Osteocyte (in vitro differentiated cells): ENCODE measurements around the gene LRG1. TPM values are rescaled to one million over a fixed set of nuclear protein-coding genes. Genes with fewer than 3 reads are reported as not detected.

Experiments
- DNase-seq: peaks from one replicate; pipeline ENCODE4 v3.0.0; 2021; ENCODE audit warnings: mixed read lengths; ENCODE audit not compliant: unreplicated experiment; ENCODE audit errors: extremely low spot score
- H3K27ac Mint-ChIP-seq: one replicate; pipeline ENCODE4 v1.8.0; 2021; ENCODE audit warnings: mild to moderate bottlenecking, mixed read lengths; ENCODE audit not compliant: unreplicated experiment
- H3K27me3 Mint-ChIP-seq: one replicate; pipeline ENCODE4 v1.8.0; 2021; ENCODE audit warnings: mixed read lengths; ENCODE audit not compliant: unreplicated experiment
- H3K36me3 Mint-ChIP-seq: one replicate; pipeline ENCODE4 v1.8.0; 2021; ENCODE audit warnings: mixed read lengths; ENCODE audit not compliant: unreplicated experiment
- H3K4me1 Mint-ChIP-seq: one replicate; pipeline ENCODE4 v1.8.0; 2021; ENCODE audit warnings: mixed read lengths; ENCODE audit not compliant: unreplicated experiment
- H3K4me3 Mint-ChIP-seq: one replicate; pipeline ENCODE4 v1.8.0; 2021; ENCODE audit warnings: mild to moderate bottlenecking, moderate library complexity, mixed read lengths; ENCODE audit not compliant: unreplicated experiment
- H3K9me3 Mint-ChIP-seq: one replicate; pipeline ENCODE4 v1.8.0; 2021; ENCODE audit warnings: mixed read lengths; ENCODE audit not compliant: unreplicated experiment
- total RNA-seq: library from RNA; stranded (reverse); gene quantifications from 2 replicates; pipeline ENCODE4 v1.2.1, GENCODE V29; 2021
- TF ChIP-seq, protein P1 (sequence below): fragments of 200-600 bp; sonication (generic); IDR thresholded peaks from 2 replicates; pipeline ENCODE4 v1.5.0; 2021; ENCODE audit warnings: antibody characterized with exemption, mild to moderate bottlenecking, moderate library complexity

Gene LRG1
- total RNA-seq, 1 donor from 2014 or later, result not detected

DNA sequence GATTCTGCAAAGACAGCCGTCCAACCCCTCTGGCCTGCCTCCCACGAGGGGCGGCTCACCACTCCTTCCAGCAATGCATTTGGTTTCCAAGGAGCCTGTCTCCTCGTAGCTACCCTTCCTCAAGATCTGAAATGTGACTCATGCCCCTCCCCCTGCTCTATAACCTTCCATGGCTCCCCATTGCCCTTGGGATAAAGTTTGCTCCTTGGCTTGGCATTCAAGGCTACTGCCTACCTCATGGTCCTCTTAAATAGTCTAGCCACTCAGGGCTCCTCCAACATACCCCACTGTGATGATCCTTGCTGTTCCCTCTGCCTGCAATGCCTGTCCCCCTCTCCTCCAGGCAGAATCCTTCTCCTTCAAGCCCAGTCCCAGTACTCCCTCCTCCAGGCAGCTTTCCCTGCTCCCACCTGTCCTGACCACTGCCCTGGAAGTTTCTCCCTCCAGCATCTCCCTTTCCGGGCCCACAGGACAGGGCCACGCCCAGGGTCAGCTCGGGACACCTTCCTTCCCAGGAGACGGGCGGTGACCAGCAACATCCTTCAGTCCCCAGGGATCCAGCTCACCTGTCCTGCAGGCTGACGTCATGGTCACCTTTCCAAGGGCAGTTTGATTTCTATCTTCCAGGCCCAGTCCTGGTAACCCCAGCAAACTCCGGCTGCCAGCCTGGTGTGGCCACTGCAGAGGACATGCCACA is 38.9 kb upstream of the LRG1 start:
- DNase-seq, result no peak
- Mint-ChIP-seq H3K9me3 (no peaks in the 10 kb centered on the region), H3K4me1 (peaks cover 48% of the 10 kb centered on the region), H3K36me3 (no peaks in the 10 kb centered on the region), H3K4me3 (no peak overlapping the region), H3K27ac (peak overlapping the region; percentile 16), H3K27me3 (peaks cover 15% of the 10 kb centered on the region)
- TF ChIP-seq, protein P1, sequence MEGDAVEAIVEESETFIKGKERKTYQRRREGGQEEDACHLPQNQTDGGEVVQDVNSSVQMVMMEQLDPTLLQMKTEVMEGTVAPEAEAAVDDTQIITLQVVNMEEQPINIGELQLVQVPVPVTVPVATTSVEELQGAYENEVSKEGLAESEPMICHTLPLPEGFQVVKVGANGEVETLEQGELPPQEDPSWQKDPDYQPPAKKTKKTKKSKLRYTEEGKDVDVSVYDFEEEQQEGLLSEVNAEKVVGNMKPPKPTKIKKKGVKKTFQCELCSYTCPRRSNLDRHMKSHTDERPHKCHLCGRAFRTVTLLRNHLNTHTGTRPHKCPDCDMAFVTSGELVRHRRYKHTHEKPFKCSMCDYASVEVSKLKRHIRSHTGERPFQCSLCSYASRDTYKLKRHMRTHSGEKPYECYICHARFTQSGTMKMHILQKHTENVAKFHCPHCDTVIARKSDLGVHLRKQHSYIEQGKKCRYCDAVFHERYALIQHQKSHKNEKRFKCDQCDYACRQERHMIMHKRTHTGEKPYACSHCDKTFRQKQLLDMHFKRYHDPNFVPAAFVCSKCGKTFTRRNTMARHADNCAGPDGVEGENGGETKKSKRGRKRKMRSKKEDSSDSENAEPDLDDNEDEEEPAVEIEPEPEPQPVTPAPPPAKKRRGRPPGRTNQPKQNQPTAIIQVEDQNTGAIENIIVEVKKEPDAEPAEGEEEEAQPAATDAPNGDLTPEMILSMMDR, result no peak

DNA sequence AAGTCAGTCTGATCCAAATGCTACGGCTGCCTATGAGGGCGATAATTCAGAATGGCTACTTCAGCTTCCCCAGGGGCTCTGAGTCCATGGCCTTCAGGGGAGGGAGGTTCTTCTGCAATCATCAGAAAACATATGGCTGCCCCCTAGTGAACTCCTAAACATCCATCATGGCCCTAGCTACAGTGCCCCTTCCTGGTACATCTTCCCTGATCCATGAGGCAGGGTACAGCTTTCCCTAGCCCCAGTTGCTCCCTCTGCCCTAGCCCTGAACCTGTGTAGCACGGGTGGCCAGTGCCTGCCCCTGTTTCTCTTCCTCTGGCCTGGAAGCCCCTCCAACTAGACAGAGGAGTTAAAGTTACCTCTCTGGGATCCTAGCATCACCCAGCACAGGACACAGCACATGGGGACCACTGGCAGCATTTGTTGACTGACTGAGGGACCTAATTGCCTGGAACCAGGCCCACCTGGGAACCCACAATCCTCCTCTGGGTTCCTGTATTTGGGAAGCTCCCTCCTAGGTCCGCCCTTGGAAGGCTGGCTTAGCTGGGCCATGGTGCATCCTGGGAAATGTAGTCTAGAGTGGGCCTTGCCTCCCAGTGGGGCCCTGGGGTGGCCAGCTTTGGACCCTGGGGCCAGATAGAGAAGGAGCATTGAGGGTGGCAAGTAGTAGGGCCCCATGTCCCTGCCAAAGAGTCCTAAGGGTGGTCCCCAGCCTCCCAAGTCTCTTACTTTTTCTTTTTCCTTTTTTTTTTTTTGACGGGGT is 37.4 kb upstream of the LRG1 start:
- no peaks in the 10 kb centered on the region for H3K36me3 Mint-ChIP-seq
- peaks cover 45% of the 10 kb centered on the region for H3K4me1 Mint-ChIP-seq
- no peak for DNase-seq
- TF ChIP-seq, protein P1, result no peak
- H3K4me3 Mint-ChIP-seq, result no peak overlapping the region
- no peaks in the 10 kb centered on the region for H3K9me3 Mint-ChIP-seq
- H3K27ac Mint-ChIP-seq, result peak overlapping the region; percentile 83
- H3K27me3 Mint-ChIP-seq, result peaks cover 10% of the 10 kb centered on the region

DNA sequence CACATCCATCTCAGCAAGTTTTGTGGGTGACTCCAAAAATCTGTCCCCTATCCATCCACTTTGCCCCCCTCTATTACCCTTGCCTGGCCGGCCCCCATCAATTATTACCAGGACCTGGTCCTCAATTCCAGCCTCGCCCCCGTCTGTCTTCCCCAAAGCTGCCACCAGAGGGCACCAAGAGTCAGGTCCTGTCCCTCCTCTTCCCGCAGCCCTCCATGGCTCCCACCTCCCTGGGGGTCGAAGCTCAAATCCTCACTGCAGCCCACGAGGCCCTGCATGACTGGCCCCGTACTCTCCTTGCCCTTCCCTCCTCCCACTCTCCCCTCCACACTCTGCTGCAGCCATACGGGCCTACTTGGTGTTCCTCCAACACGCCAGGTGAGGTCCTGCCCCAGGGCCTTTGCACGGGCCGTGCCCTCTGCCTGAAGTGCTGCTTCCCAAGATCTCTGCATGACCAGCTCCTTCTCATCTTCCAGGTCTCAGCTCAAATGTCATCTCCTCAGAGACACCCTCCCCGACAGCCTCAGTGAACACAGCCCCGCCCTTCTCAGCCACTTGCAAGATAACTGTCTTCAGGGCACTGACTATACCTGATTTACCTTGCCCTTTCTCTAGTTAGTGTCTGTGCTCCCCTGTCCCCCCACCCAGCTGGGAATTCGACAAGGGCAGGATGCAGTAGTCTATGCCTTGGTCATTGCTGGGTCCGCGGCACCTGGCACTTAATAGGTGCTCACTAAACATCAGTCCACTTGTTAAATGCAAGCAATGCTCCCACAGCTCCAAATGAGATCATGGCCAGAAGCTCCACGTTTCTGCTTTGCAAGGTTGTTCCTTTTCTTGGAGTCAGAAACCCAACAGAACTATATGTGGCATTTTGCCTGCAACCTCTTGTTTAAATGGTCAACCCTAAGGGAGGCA is 36.4 kb upstream of the LRG1 start:
- no peaks in the 10 kb centered on the region for H3K36me3 Mint-ChIP-seq
- DNase-seq, result peak; percentile 92
- no peak overlapping the region for H3K4me3 Mint-ChIP-seq
- H3K27ac Mint-ChIP-seq, result peak overlapping the region; percentile 83
- peaks cover 6% of the 10 kb centered on the region for H3K27me3 Mint-ChIP-seq
- H3K4me1 Mint-ChIP-seq, result peaks cover 45% of the 10 kb centered on the region
- no peaks in the 10 kb centered on the region for H3K9me3 Mint-ChIP-seq
- TF ChIP-seq, protein P1, result peak; percentile 74

DNA sequence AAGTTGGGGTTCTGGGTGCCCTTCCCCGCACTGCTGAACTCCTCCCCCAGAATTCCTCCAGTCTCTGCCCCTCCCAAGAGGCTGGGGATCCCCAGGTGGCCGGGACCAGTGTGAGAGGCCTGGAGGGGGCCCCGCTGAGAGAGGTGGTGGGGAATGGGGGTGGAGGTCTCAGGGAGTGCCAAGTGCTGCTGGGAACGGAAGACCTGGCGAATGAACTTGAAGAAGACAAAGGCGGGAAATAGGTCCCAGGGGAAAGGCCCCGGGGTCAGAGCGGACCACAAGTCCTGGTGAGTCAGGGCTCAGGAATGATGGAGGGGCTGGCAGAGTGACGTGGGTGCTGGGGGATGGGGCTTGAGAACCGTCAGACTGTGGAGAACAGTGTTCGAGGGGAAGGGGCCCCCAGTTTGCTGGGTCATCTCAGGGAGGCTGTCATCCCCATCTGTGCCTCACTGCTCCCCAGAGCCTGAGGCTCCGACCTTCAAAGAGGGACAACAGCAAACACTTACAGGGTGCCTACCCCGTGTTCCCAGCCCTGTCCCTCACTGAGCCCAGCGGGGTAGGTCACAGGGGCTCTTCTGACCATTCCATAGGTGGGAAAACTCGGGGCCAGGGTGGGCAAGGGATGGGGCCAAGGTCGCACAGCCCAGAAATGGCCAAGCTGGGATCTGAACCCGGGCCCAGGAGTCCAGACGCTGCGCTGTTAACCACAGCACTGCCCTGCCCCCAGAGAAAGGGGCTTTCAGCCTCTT is 35.6 kb upstream of the LRG1 start:
- Mint-ChIP-seq H3K4me1 (peaks cover 43% of the 10 kb centered on the region), H3K36me3 (peaks cover 1% of the 10 kb centered on the region), H3K27ac (peak overlapping the region; percentile 83), H3K9me3 (no peaks in the 10 kb centered on the region), H3K27me3 (peaks cover 6% of the 10 kb centered on the region), H3K4me3 (no peak overlapping the region)
- TF ChIP-seq, protein P1, result no peak
- peak; percentile 91 for DNase-seq
